DOHH2 (cell line): ENCODE results near the gene SLX4IP.

ENCODE experiments used
- H3F3A ChIP-seq: fragments of 200-600 bp; sonication (generic), shearing (Covaris generic); 2 replicates; pipeline ENCODE4 v1.6.0; 2016; ENCODE audit warnings: antibody characterized with exemption, mild to moderate bottlenecking; ENCODE audit not compliant: control insufficient read depth, insufficient read depth
- H3K27ac ChIP-seq: fragments of 200-600 bp; sonication (generic); 2 replicates; pipeline ENCODE4 v1.5.1; 2014; ENCODE audit warnings: low read depth, mild to moderate bottlenecking, low read length, moderate library complexity
- H3K27me3 ChIP-seq: fragments of 200-600 bp; sonication (generic); 2 replicates; pipeline ENCODE4 v1.6.1; 2014; ENCODE audit warnings: mild to moderate bottlenecking, low read length, mixed read lengths; ENCODE audit not compliant: control insufficient read depth
- H3K36me3 ChIP-seq: fragments of 200-600 bp; sonication (generic); 2 replicates; pipeline ENCODE4 v1.6.1; 2014; ENCODE audit warnings: mild to moderate bottlenecking, low read length, moderate library complexity, mixed read lengths; ENCODE audit not compliant: control insufficient read depth
- H3K4me1 ChIP-seq: fragments of 200-600 bp; sonication (generic); 2 replicates; pipeline ENCODE4 v1.6.1; 2014; ENCODE audit warnings: mild to moderate bottlenecking, low read length, mixed read lengths; ENCODE audit not compliant: control insufficient read depth
- H3K4me2 ChIP-seq: fragments of 200-600 bp; sonication (generic); 2 replicates; pipeline ENCODE4 v1.6.0; 2014; ENCODE audit warnings: mild to moderate bottlenecking, low read length, moderate library complexity
- H3K4me3 ChIP-seq: fragments of 200-600 bp; sonication (generic); 2 replicates; pipeline ENCODE4 v1.5.1; 2014; ENCODE audit warnings: mild to moderate bottlenecking, low read length, mixed read lengths
- H3K79me2 ChIP-seq: fragments of 200-600 bp; sonication (generic); 2 replicates; pipeline ENCODE4 v1.6.1; 2014; ENCODE audit warnings: mild to moderate bottlenecking, low read length, mixed read lengths; ENCODE audit not compliant: control insufficient read depth
- H3K9me2 ChIP-seq: fragments of 200-600 bp; sonication (generic); replicated peaks from 2 replicates; pipeline ENCODE4 v1.6.1; 2014; ENCODE audit warnings: mild to moderate bottlenecking, low read length, mixed read lengths; ENCODE audit not compliant: control insufficient read depth
- H3K9me3 ChIP-seq: fragments of 200-600 bp; sonication (generic); 2 replicates; pipeline ENCODE4 v1.6.1; 2014; ENCODE audit warnings: antibody characterized with exemption, low read length, mixed read lengths; ENCODE audit not compliant: control insufficient read depth, insufficient read depth
- H4K20me1 ChIP-seq: fragments of 200-600 bp; sonication (generic); 2 replicates; pipeline ENCODE4 v1.6.0; 2014; ENCODE audit warnings: low read depth, mild to moderate bottlenecking, antibody characterized with exemption, low read length, moderate library complexity; ENCODE audit not compliant: control insufficient read depth, insufficient read depth
- EZH2phosphoT487 ChIP-seq: fragments of 200-600 bp; sonication (generic); IDR thresholded peaks from 2 replicates; pipeline ENCODE4 v1.6.1; 2017; ENCODE audit warnings: borderline replicate concordance, mild to moderate bottlenecking, antibody characterized with exemption, low read length, moderate library complexity, mixed read lengths
- TF ChIP-seq, protein P1 (sequence below): fragments of 200-600 bp; sonication (generic); IDR thresholded peaks from one replicate; pipeline ENCODE4 v1.5.1; 2014; ENCODE audit warnings: antibody characterized with exemption, mild to moderate bottlenecking, low read depth, low read length; ENCODE audit not compliant: poor library complexity, severe bottlenecking

SLX4IP gene

DNA sequence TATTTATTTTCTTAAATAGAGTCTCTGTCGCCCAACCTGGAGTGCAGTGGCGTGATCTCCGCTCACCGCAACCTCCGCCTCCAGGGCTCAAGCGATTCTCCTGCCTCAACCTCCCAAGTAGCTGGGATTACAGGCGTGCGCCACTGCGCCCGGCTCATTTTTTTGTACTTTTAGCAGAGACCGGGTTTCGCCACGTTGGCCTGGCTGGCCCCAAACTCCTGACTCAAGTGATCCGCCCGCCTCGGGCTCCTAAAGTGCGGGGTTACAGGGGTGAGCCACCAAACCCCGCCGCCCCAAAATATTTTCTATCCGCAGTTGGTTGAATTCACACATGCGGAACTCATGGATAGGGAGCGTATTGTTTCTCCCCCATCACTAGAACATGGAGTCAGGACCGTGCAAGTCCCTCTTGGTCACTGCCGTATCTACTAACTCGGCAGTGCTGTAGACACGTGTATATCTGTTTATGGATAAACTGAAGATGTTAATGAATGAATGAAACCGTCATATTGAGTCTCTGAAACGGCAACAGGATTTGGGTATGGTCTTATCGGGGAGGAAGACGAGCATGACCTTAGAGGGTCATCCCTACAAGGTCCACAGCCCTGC, 2.0 kb upstream of the SLX4IP start:
- Histone ChIP-seq H3K9me2 (no peaks in the 10 kb centered on the region), H3K79me2 (peaks cover 88% of the 10 kb centered on the region), H3K36me3 (peaks cover 29% of the 10 kb centered on the region), H3K4me1 (peaks cover 44% of the 10 kb centered on the region), H3K27ac (peak overlapping the region; percentile 91; the same call in 1 of the 2 replicates), H4K20me1 (no peaks in the 10 kb centered on the region; the same call in 1 of the 2 replicates), H3K27me3 (no peaks in the 10 kb centered on the region), H3K4me3 (peak overlapping the region; percentile 90), H3F3A (peaks cover 4% of the 10 kb centered on the region; the same call in 1 of the 2 replicates), H3K9me3 (no peaks in the 10 kb centered on the region), H3K4me2 (peak overlapping the region; percentile 91)
- no peak for TF ChIP-seq EZH2phosphoT487
- TF ChIP-seq, protein P1, sequence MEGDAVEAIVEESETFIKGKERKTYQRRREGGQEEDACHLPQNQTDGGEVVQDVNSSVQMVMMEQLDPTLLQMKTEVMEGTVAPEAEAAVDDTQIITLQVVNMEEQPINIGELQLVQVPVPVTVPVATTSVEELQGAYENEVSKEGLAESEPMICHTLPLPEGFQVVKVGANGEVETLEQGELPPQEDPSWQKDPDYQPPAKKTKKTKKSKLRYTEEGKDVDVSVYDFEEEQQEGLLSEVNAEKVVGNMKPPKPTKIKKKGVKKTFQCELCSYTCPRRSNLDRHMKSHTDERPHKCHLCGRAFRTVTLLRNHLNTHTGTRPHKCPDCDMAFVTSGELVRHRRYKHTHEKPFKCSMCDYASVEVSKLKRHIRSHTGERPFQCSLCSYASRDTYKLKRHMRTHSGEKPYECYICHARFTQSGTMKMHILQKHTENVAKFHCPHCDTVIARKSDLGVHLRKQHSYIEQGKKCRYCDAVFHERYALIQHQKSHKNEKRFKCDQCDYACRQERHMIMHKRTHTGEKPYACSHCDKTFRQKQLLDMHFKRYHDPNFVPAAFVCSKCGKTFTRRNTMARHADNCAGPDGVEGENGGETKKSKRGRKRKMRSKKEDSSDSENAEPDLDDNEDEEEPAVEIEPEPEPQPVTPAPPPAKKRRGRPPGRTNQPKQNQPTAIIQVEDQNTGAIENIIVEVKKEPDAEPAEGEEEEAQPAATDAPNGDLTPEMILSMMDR, result no peak

- H3K36me3 ChIP-seq, result peaks cover 29% of the 10 kb centered on the region
- H3K4me2 ChIP-seq, result peak within 1 kb of the TSS; percentile 91
- H4K20me1 ChIP-seq, result no peaks in the 10 kb centered on the region; the same call in 1 of the 2 replicates
- no peaks in the 10 kb centered on the region for H3K9me2 ChIP-seq
- peaks cover 4% of the 10 kb centered on the region; the same call in 1 of the 2 replicates for H3F3A ChIP-seq
- peaks cover 88% of the 10 kb centered on the region for H3K79me2 ChIP-seq
- H3K4me1 ChIP-seq, result peaks cover 44% of the 10 kb centered on the region
- H3K27me3 ChIP-seq, result no peaks in the 10 kb centered on the region
- peak within 1 kb of the TSS; percentile 90 for H3K4me3 ChIP-seq
- peak within 1 kb of the TSS; percentile 91 for H3K27ac ChIP-seq
- TF ChIP-seq, protein P1, result no peak
- no peak for TF ChIP-seq EZH2phosphoT487
- no peaks in the 10 kb centered on the region for H3K9me3 ChIP-seq
Measured at GRCh38 chr20:10433623-10434466, 1.3 kb upstream of the SLX4IP start, which contains the start of gene MKKS. Gene MKKS, minus strand, starts transcription at chr20:10434222. Its CDS starts 20,708 bp downstream, at chr20:10413514.

GRCh38 chr20:10434467-10434831, 656 bp upstream of the SLX4IP start:
- Histone ChIP-seq H3K79me2 (peaks cover 88% of the 10 kb centered on the region), H3K27ac (peak overlapping the region; percentile 91)

More at GRCh38 chr20:10434467-10434831, 656 bp upstream of the SLX4IP start:
- H3K4me2 ChIP-seq, result peak overlapping the region; percentile 91
- no peak for TF ChIP-seq EZH2phosphoT487
- TF ChIP-seq, protein P1, result no peak
- peaks cover 29% of the 10 kb centered on the region for H3K36me3 ChIP-seq
- peak overlapping the region; percentile 90 for H3K4me3 ChIP-seq
- peaks cover 44% of the 10 kb centered on the region for H3K4me1 ChIP-seq
- no peaks in the 10 kb centered on the region for H3K9me3 ChIP-seq
- H4K20me1 ChIP-seq, result no peaks in the 10 kb centered on the region; the same call in 1 of the 2 replicates
- H3K9me2 ChIP-seq, result no peaks in the 10 kb centered on the region
- no peaks in the 10 kb centered on the region for H3K27me3 ChIP-seq
- peaks cover 4% of the 10 kb centered on the region; the same call in 1 of the 2 replicates for H3F3A ChIP-seq
